GM18870 (cell line): Measurements from ENCODE around the gene AP5S1.
"Not testable (repeated sequence)": the region's sequence is repeated elsewhere in the genome, so short reads cannot be mapped to it uniquely, and the experiment has no call there.

Source experiments
- ATAC-seq: cut with Tn5 transposase; IDR thresholded peaks from one replicate; pipeline ENCODE4 v1.9.1; 2021; ENCODE audit warnings: moderate library complexity; ENCODE audit not compliant: unreplicated experiment

The AP5S1 gene

DNA sequence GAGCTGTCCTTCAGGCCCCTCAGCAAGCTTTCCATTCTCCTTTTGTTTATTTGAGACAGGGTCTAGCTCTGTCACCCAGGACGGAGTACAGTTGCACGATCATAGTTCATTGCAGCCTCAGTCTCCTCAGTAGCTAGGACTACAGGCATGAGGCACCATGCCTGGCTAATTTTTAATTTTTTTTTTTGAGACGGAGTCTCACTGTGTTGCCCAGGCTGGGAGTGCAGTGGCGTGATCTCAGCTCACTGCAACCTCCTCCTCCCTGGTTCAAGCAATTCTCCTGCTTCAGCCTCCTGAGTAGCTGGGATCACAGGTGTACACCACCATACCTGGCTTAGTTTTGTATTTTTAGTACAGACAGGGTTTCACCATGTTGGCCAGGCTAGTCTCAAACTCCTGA is 31.1 kb upstream of the AP5S1 start:
- ATAC-seq, result not testable (repeated sequence)

DNA sequence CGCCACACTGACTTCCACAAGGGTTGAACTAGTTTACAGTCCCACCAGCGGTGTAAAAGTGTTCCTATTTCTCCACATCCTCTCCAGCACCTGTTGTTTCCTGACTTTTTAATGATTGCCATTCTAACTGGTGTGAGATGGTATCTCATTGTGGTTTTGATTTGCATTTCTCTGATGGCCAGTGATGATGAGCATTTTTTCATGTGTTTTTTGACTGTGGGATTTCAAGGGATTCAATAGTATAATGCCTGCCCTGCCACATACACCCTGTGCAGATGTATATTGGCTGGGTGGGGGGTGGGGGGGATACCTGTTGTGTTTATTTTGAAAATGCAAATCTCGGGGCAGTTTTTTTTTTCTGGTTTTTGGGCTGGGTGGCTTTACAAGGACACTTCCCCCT is 26.2 kb upstream of the AP5S1 start:
- ATAC-seq, result not testable (repeated sequence)

DNA sequence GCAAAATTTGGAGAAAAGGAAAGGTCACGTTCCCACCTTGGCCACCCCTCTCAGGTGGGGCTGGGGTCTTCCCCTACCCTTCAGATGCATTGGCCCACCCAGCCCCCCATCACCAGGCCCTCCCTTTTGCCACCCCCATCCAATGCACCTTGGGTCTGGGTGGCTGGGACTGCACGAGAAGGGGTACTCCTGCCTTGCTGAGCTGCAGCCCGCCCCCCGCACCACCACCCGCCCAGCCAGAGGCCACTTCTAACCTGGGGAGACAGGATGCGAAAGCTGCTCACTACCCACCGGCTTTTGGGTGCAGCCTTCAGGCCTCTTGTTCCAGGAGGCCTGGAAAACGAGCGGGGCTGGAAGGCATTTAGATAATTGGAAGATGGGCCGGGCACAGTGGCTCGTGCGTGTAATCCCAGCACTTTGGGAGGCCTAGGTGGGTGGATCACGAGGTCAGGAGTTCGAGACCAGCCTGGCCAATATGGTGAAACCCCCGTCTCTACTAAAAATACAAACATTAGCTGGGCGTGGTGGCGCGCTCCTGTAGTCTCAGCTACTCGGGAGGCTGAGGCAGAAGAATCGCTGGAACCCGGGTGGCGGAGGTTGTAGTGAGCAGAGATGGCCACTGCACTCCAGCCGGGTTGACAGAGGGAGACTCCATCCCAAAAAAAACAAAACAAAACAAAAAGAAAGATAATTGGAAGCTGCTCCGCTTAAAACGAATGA is 25.5 kb upstream of the AP5S1 start:
- no peak for ATAC-seq

DNA sequence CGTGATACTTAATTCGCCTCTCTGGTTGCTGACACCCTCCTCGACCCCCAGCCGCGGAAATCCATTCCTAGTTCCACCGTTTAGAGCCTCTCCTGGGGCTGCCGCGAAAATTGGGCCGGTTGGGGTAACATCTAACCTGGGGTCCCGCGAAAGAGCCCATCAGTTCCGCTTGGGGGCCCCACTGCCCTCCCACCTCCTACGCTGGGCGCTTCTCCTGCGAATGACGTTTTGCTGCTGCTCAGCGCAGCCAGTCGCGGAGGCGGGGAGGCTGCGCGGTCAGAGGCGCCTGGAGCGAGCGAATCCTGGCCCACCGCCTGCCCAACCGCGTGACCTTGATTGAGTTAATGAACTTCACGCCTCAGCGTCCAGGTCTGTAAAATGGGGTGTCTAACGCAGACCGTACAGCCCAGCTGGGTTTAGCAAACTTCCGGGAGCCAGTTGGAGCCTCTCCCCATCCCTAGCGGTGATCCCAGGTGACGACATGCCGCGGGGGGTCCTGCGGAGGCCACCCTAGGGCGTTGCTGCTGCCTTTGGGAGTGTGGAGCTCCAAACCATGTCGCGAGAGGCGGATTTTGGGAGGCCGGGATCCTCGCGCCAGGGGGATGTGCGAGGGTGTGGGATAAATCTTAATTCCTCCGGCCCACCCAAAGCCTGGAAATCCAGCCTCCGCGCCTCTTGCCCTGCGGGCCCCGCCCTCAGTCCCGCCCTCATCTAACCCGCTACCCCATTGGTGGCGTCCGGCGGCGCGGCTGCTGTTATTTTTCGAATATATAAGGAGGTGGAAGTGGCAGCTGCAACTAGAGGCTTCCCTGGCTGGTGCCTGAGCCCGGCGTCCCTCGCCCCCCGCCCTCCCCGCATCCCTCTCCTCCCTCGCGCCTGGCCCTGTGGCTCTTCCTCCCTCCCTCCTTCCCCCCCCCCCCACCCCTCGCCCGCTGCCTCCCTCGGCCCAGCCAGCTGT is 24.6 kb upstream of the AP5S1 start, which contains the start of gene CDC25B:
Gene CDC25B (plus strand): TSS at position 800 of the 958 bp plus-strand sequence. CDS start 222 bp downstream, outside the sequence.
- no peak for ATAC-seq

DNA sequence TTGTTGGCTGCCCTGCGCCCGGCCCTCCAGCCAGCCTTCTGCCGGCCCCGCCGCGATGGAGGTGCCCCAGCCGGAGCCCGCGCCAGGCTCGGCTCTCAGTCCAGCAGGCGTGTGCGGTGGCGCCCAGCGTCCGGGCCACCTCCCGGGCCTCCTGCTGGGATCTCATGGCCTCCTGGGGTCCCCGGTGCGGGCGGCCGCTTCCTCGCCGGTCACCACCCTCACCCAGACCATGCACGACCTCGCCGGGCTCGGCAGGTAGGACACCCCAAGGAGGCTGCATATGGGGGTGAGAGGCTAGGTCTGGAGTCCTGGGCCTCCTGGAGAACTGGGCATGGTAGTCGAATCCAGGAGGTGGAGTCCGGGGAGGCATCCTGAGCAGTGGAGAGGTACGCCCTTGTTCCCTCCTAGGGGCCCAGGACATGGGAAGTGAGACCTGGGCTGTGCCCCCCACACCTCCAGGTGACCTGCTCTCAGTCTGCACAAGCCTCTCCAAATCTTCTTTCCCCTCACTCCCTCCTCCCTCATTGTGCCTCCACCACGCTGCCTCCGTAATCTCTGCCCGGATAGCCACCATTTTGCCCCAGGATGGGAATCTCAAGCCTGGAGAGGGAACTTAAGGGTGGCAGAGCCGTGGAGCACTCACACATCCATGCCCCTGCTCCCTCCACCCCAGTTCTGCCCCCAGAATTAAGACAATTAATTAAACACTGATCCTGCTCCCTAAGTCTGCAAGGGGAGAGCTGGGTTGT is 23.7 kb upstream of the AP5S1 start:
- no peak for ATAC-seq

DNA sequence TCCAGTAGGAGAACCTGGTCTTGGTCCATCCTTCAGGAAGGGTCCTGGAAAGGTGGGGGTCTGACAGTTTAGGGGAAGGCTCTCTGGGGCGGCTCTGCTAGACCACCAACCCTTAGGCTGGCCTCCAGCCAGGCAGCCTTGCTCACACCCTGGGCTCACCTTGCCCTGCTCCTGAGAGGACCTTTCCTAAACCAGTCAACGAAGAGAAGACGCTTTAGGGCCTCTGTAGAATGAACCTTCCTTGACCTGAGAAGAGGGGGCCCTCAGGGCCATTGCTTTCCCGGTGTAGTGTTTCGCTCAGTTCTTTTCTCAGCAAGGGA is 23.2 kb upstream of the AP5S1 start:
- no peak for ATAC-seq

DNA sequence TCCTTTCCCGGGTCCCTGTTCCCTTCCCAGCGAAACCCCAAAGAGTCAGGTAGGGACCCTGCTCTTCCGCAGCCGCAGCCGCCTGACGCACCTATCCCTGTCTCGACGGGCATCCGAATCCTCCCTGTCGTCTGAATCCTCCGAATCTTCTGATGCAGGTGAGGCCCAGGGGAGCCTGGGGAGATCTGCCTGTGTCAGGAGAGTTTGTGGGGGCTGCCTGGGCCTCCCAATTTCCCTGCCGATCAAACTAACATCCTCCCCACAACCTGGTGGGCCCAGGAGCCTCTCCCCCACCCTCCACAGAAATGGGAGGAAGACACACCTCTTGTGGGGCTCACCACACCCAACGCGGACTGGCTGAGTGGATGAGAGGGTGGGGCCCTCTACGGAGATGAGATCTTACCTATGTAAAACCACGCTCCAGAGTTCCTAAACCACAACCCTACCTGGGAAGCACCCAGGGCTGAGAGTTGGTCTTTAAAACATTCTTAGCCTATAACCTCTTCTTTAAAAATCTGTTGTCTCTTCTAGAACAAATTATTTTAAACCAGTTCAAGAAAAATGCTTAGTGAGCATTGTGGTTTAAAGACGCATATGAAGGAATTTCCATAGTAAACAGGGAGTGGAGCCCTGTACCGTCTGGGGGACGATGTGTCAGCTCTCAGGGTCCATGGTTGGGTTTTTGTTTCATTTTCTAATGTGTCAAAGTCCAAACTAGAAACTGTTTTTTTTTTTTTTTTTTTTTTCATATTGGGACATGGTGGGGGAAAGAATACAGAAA is 22.6 kb upstream of the AP5S1 start:
- no peak for ATAC-seq

DNA sequence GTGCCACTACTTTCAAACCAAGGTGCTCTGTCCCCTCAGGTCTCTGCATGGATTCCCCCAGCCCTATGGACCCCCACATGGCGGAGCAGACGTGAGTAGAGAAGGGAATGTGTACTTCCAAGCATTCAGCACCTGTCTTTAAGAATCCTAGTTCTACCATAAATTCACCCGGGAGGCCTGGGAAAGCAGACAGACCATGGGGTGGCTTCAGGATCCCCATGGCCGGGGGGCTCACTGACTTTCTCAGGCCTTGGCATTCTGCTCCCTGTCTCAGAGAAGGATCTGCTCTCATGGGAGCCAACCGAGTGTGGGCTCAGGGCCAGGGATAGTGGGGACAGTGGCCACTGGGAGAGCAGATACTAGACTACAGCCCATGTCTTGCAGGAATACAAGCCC is 22.0 kb upstream of the AP5S1 start:
- no peak for ATAC-seq

DNA sequence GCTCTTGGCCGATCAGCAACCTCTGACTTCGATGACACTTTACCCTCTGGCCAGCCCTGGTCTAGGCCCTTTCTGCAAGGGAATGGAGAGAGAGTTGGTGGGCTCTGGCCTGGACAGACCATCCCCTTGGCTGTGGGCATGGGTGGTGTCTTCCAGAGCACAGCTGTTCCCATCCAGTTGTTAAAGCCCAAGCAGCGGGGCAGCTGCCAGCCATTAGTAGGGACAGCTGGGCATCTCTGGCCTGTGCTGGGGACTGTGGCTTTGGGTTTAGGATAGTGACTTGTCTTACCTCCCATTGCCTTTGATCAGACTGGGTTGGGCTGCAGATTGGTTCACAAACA is 21.5 kb upstream of the AP5S1 start:
- no peak for ATAC-seq

DNA sequence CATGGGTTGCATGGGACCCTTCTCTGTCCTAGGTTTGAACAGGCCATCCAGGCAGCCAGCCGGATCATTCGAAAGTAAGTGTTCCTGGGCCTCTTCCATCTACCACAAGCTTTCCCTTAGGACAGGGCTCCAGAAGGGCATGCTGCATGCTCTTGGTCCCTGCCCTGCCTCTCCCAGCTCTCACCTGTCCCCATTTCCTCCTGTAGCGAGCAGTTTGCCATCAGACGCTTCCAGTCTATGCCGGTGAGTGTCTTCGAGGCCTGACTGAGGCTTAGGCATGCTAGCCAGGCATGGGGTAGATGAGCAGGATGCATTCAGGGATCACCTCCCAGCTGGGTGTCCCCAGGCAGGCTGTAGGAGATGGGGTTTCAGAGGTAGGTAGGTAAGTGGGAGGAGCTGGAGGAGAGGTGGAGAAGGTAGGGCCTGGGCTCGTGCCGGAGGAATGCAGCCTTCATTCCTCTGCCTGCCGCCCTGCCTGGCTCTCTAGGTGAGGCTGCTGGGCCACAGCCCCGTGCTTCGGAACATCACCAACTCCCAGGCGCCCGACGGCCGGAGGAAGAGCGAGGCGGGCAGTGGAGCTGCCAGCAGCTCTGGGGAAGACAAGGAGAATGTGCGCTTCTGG is 20.0 kb upstream of the AP5S1 start:
- ATAC-seq, result no peak

DNA sequence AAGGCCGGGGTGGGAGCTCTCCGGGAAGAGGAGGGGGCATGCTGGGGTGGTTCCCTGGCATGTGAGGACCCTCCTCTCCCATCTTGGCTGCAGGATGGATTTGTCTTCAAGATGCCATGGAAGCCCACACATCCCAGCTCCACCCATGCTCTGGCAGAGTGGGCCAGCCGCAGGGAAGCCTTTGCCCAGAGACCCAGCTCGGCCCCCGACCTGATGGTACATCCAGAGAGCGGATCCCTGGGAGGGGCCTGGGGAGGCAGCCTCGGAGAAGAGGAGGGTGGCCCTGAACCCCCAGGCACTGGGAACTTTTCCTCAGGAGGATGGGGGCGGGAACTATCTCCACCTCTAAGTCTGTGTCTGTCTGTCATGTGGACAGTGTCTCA is 19.5 kb upstream of the AP5S1 start:
- ATAC-seq, result no peak

DNA sequence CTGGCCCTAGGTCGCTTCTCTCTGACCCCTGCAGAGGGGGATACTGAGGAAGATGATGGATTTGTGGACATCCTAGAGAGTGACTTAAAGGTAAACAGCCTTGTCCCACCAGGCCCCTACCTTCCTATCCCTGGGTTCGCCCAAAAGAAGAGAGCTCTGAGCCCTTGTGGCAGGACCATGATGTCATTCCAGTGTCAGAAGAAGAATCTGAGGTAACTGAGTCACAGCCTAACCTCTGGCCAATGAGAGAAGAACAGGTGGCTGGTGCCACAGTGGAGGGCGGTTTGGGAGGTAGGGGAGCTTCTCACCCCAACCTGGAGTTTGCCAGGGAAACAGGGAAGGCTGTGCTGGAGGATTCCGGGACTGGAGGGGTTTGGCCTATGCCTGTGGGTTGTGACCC is 19.0 kb upstream of the AP5S1 start:
- ATAC-seq, result no peak

DNA sequence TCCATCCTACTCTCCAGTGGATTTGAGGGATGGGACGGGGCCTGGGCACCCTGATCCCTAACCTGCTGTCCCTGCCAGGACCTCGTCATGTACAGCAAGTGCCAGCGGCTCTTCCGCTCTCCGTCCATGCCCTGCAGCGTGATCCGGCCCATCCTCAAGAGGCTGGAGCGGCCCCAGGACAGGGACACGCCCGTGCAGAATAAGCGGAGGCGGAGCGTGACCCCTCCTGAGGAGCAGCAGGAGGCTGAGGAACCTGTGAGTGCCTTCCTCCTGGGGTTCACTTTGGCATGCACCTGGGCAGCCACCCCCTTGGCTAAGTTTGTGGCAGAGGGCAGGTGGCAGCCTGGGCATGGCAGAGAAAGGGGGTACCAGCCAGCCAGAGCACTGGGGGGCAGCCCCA is 18.5 kb upstream of the AP5S1 start:
- no peak for ATAC-seq

DNA sequence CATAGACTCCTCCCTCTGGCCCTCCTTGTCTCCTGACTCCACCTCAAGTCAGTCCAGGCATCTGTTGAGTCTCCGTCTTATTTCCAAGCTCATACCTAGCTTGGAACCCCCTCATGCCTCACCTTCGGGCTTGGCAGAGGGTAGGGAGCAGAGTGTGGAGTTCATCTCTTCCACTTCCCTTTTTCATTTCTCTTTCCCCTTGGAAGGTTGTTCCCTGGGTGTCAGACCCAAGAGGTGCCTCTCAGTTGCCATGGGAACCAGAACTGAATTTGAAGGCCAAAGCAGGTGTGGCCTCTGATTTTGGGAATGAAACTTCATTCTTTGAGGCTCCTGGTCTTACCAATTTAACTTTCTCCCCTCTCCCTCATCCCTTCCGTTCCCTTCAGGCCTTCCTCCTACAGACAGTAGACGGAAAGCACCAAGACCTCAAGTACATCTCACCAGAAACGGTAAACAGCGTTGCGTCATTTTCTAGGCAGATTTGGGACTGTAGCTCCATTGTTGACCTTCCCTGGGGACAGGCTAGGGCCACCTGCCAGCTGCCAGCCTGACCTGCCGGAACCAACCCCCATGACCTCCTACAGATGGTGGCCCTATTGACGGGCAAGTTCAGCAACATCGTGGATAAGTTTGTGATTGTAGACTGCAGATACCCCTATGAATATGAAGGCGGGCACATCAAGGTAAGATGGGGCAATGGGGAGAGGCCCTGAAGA is 17.7 kb upstream of the AP5S1 start:
- no peak for ATAC-seq

DNA sequence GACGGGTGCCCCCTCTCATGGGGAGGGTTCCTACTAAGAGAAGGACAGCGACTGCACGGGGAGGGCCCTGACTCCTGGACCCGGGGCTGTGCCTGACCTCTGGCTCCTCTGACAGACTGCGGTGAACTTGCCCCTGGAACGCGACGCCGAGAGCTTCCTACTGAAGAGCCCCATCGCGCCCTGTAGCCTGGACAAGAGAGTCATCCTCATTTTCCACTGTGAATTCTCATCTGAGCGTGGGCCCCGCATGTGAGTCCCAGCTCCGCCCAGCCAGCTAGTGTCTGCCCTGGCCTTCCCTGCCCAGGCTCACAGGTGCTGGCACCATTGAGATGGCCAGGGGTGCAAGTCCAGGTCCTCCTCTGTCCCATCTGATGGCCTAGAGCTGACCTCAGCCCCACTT is 17.1 kb upstream of the AP5S1 start:
- ATAC-seq, result no peak

DNA sequence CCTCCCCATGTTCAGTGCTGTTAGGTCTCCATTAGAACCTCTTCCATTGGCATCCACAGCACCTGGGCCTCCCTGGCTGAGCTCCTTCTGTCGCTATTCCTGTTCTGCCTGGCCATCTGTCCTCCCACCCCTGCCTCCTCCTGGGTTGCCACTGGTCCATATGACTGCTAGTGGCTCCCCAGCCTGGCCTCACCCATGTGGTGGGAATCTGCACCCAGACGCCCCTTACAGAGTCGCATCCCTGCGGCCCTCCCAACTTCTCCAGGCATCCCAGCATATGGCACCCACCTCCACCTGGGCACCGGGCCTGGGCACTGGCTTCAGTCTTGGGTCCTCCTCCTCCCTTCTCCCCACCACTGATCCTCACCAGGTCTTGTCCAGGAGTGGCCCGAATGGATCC is 16.5 kb upstream of the AP5S1 start:
- no peak for ATAC-seq

DNA sequence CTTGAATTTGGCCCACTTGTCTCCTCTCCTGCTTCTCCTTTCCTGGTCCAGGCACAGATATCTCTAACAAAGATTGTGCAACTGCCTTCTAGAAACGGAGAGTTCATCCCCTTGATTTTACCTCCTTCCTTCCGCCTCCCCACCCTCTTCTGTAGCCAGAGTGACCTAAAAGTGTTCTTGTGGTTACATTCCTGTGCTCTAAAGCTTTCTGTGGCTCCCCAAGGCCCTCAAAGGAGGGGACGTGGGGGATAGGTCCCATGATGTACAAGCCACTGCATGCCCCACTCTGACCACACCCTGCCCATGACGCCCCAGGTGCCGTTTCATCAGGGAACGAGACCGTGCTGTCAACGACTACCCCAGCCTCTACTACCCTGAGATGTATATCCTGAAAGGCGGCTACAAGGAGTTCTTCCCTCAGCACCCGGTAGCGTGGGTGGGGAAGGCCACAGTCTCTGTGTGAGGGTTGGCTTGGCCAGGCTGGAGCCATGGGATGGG is 16.0 kb upstream of the AP5S1 start:
- no peak for ATAC-seq

DNA sequence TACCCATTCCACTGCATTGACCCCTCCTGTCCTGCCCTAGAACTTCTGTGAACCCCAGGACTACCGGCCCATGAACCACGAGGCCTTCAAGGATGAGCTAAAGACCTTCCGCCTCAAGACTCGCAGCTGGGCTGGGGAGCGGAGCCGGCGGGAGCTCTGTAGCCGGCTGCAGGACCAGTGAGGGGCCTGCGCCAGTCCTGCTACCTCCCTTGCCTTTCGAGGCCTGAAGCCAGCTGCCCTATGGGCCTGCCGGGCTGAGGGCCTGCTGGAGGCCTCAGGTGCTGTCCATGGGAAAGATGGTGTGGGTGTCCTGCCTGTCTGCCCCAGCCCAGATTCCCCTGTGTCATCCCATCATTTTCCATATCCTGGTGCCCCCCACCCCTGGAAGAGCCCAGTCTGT is 15.6 kb upstream of the AP5S1 start:
- no peak for ATAC-seq

DNA sequence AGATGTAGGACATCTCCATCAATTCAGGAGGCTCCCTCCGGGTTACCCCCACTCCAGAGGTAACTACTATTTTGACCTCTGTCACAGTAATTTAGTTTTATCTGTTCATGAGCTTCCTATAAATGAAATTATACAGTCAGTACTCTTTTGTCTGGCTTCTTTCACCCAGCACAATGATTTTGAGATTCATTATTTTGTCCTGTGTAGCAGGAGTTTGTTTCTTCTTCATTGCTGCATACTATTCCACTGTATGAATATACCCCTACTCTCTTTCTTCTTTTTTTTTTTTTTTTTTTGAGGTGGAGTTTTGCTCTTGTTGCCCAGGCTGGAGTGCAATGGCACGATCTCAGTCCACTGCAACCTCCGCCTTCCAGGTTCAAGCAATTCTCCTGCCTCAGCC is 11.8 kb upstream of the AP5S1 start:
- no peak for ATAC-seq
